WERI-Rb-1 (cell line): ENCODE data around the gene IL17D.
A peak's percentile ranks its signal among the peaks of the same experiment; 100 is the strongest.

Source experiments
- DNase-seq: peaks from one replicate; pipeline ENCODE4 v3.0.0-alpha.2; 2020
- H3K27ac ChIP-seq: fragments of 250-450 bp; sonication (Bioruptor Pico); 2 replicates; pipeline ENCODE4 v1.5.1; 2020; ENCODE audit warnings: mild to moderate bottlenecking, moderate library complexity
- H3K27me3 ChIP-seq: fragments of 250-450 bp; sonication (Bioruptor Pico); 2 replicates; pipeline ENCODE4 v1.5.1; 2021; ENCODE audit warnings: mild to moderate bottlenecking, low read depth, moderate library complexity; ENCODE audit not compliant: insufficient read depth, severe bottlenecking
- H3K36me3 ChIP-seq: fragments of 250-450 bp; sonication (Bioruptor Pico); 2 replicates; pipeline ENCODE4 v1.5.1; 2020; ENCODE audit warnings: mild to moderate bottlenecking, moderate library complexity
- H3K4me3 ChIP-seq: 2 replicates; pipeline ENCODE4 v1.5.1; 2011; ENCODE audit warnings: low read depth, mild to moderate bottlenecking, control low read depth, low read length
- H3K9me3 ChIP-seq: fragments of 250-450 bp; sonication (Bioruptor Pico); 2 replicates; pipeline ENCODE4 v1.5.1; 2021; ENCODE audit warnings: mild to moderate bottlenecking, moderate library complexity; ENCODE audit not compliant: severe bottlenecking
- CTCF ChIP-seq: IDR thresholded peaks from 2 replicates; pipeline ENCODE4 v1.5.1; 2011; ENCODE audit warnings: low read depth, mild to moderate bottlenecking, control low read depth, inconsistent platforms, low read length

IL17D gene

DNA sequence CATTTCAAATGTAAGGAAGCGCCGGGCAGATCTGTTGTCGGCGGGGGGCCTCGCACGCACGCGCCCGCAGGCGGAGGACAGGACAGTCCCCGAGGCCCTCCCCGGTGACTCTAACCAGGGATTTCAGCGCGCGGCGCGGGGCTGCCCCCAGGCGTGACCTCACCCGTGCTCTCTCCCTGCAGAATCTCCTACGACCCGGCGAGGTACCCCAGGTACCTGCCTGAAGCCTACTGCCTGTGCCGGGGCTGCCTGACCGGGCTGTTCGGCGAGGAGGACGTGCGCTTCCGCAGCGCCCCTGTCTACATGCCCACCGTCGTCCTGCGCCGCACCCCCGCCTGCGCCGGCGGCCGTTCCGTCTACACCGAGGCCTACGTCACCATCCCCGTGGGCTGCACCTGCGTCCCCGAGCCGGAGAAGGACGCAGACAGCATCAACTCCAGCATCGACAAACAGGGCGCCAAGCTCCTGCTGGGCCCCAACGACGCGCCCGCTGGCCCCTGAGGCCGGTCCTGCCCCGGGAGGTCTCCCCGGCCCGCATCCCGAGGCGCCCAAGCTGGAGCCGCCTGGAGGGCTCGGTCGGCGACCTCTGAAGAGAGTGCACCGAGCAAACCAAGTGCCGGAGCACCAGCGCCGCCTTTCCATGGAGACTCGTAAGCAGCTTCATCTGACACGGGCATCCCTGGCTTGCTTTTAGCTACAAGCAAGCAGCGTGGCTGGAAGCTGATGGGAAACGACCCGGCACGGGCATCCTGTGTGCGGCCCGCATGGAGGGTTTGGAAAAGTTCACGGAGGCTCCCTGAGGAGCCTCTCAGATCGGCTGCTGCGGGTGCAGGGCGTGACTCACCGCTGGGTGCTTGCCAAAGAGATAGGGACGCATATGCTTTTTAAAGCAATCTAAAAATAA lies 18.2 kb downstream of the IL17D start:
- H3K27me3 ChIP-seq: no peaks in the 10 kb centered on the region
- no peak overlapping the region for H3K27ac ChIP-seq
- no peak for DNase-seq
- no peak overlapping the region for H3K4me3 ChIP-seq
- no peak for TF ChIP-seq CTCF
- H3K36me3 ChIP-seq: no peaks in the 10 kb centered on the region
- peaks cover 2% of the 10 kb centered on the region for H3K9me3 ChIP-seq

GRCh38 chr13:20727856-20728255 lies 24.4 kb downstream of the IL17D start:
- H3K27me3 ChIP-seq: no peaks in the 10 kb centered on the region
- no peak overlapping the region for H3K27ac ChIP-seq
- no peaks in the 10 kb centered on the region for H3K9me3 ChIP-seq
- TF ChIP-seq CTCF: no peak
- H3K4me3 ChIP-seq: no peak overlapping the region
- no peaks in the 10 kb centered on the region for H3K36me3 ChIP-seq
- DNase-seq: no peak

DNA sequence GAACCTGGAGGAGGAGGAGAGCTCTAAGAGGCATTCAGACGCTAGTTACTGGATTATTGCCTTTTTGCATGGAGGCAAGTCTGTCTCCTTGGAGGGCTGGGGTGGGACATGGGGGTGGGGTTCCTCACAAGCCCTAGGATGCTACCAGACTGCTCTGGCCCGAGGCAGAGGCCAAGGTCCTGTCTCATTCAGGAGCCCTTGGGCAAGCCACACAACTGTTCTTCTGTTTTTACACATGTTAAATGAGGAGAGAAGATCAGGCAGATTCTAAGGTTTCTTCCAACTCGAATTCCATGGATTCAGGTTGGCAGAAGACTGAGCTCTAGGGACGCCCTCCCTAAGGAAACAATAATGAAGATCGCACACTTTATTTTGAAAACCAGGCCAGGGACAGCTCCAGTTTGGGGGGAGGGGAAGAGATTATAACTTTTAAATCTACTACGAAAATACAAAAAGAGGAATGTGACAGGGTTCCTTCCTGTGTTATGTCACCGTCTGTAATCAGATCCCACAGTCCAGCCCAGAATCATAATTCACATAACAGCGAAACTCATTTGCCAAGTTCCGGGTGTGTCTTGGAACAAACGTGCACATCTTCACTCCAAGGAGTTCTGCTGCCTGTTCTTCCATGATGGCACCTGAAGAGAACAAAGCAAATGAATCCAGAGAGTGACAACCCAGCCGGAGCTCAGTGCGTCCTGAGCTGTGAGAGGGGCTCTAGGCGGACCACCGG lies 25.2 kb downstream of the IL17D start:
- H3K27me3 ChIP-seq: no peaks in the 10 kb centered on the region

GRCh38 chr13:20729633-20730585 lies 26.4 kb downstream of the IL17D start:
- H3K36me3 ChIP-seq: no peaks in the 10 kb centered on the region
- no peaks in the 10 kb centered on the region for H3K27me3 ChIP-seq
- H3K9me3 ChIP-seq: no peaks in the 10 kb centered on the region
- no peak overlapping the region for H3K4me3 ChIP-seq
- no peak overlapping the region for H3K27ac ChIP-seq
- no peak for DNase-seq
- no peak for TF ChIP-seq CTCF

More for the DNA sequence above, 25.2 kb downstream of the IL17D start:
- no peak for DNase-seq
- Histone ChIP-seq H3K4me3 (no peak overlapping the region), H3K9me3 (no peaks in the 10 kb centered on the region), H3K27ac (no peak overlapping the region), H3K36me3 (no peaks in the 10 kb centered on the region)
- no peak for TF ChIP-seq CTCF

DNA sequence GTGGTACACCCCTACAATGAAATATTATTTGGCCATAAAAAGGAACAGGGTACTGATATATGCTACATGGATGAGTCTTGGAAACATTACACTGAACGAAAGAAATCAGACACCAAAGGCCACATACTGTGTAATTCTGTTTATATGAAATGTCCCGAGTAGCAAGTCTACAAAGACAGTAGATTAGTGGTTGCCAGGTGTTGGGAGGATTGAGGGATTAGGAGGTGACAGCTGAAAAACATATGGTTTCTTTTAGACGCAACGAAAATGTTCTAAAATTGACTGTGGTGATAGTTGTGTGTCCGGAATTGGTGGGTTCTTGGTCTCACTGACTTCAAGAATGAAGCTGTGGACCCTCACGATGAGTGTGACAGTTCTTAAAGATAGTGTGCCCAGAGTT lies 35.1 kb downstream of the IL17D start:
- no peak for TF ChIP-seq CTCF
- no peaks in the 10 kb centered on the region for H3K27me3 ChIP-seq
- no peaks in the 10 kb centered on the region for H3K36me3 ChIP-seq
- peak; percentile 64 for DNase-seq
- H3K9me3 ChIP-seq: peaks cover 13% of the 10 kb centered on the region
- no peak overlapping the region for H3K4me3 ChIP-seq
- peak overlapping the region; percentile 52 for H3K27ac ChIP-seq
